Adrenal gland (tissue), 5 donors: ENCODE measurements around the gene PSORS1C1.

Source experiments
- CTCF ChIP-seq, 6 experiments: fragments of 450-650 bp in 4 of 6; fragments of 200-600 bp in 2 of 6; sonication (generic) in 1 of 6; IDR thresholded peaks; 1 replicate in 5 of 6; 2 replicates in 1 of 6; pipeline versions ENCODE4 v1.5.1 to v1.8.0; 2016 to 2021; ENCODE audit warnings: antibody characterized with exemption in 6 of 6, mild to moderate bottlenecking in 2 of 6, moderate library complexity in 1 of 6
- POLR2A ChIP-seq, 2 donors: fragments of 450-650 bp; IDR thresholded peaks; one replicate each; pipeline ENCODE4 v1.6.1; 2017; ENCODE audit warnings: antibody characterized with exemption in 2 of 2, mild to moderate bottlenecking in 2 of 2, moderate library complexity in 1 of 2
- donor health status: DM: no; HTN: no; CAD: no.

GRCh38 chr6:31144970-31145340 is 30.4 kb downstream of the PSORS1C1 start:
- TF ChIP-seq CTCF (IDR thresholded peaks at IDR 0.05) = no peak
- no peak for TF ChIP-seq POLR2A (IDR thresholded peaks at IDR 0.05)
